Activated T-cell treated with anti-CD3 and anti-CD28 coated beads, Interleukin-2, amount 50 U/mL, for 48 hours (primary cell): ENCODE data around the gene C12orf43.

Experiments used
- DNase-seq, 2 experiments: peaks; one replicate each; pipeline ENCODE4 v3.0.0-alpha.2; 2020

C12orf43 gene

DNA sequence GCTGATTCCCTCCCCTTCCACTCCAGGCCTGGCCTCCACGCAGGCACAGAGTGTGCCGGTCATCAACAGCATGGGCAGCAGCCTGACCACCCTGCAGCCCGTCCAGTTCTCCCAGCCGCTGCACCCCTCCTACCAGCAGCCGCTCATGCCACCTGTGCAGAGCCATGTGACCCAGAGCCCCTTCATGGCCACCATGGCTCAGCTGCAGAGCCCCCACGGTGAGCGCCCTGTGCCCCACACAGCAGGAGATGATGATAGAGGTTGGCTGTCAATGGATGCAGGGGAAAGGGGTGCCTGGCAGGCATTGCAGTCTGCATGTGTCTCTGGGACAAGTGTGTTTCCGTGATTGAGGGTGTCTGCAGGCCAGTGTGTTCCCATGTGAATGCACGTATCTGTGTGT, 18.8 kb downstream of the C12orf43 start:
- DNase-seq = no peak

DNA sequence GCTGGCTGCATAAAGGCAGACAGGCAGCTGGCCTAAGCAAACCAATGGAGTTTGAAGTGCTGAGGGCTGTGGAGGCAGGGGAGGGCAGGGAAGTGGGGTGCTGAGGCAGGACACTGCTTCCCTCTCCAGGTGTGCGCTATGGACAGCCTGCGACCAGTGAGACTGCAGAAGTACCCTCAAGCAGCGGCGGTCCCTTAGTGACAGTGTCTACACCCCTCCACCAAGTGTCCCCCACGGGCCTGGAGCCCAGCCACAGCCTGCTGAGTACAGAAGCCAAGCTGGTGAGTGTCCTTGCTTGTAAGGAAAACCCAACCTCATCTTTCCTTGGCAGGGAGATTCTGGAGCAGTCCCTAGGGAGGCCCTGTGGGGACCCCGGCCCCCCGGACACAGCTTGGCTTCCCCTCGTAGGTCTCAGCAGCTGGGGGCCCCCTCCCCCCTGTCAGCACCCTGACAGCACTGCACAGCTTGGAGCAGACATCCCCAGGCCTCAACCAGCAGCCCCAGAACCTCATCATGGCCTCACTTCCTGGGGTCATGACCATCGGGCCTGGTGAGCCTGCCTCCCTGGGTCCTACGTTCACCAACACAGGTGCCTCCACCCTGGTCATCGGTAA, 20.0 kb downstream of the C12orf43 start:
- DNase-seq = no peak

DNA sequence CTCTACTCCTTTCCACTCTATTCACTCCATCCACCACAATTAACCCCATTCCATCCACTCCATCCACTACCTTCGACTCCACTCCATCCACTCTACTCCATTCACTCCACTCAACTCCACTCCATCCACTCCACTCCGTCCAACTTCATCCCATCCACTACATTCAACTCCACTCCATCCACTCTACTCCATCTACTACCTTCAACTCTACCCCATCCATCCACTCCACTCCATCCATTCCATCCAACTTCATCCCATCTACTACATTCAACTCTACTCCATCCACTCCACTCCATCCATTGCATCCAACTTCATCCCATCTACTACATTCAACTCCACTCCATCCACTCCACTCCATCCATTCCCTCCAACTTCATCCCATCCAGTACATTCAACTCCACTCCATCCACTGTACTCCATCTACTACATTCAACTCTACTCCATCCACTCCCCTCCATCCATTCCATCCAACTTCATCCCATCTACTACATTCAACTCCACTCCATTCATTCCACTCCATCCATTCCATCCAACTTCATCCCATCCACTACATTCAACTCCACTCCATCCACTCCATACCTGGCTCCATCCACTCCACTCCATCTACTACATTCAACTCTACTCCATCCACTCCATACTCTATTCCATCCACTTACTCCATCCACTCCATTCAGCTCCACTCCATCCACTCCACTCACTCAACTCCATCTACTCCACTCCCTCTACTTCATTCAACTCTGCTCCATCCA, 21.5 kb downstream of the C12orf43 start:
- DNase-seq = no peak

DNA sequence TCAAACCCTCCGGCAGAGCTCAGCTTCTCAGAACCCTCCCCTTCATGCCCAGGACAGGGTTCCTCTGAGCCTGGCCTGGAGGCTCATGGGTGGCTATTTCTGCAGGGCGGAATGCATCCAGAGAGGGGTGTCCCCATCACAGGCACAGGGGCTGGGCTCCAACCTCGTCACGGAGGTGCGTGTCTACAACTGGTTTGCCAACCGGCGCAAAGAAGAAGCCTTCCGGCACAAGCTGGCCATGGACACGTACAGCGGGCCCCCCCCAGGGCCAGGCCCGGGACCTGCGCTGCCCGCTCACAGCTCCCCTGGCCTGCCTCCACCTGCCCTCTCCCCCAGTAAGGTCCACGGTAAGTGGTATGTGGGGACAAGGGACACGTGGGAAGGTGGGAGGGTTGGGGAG, 22.2 kb downstream of the C12orf43 start:
- no peak for DNase-seq

DNA sequence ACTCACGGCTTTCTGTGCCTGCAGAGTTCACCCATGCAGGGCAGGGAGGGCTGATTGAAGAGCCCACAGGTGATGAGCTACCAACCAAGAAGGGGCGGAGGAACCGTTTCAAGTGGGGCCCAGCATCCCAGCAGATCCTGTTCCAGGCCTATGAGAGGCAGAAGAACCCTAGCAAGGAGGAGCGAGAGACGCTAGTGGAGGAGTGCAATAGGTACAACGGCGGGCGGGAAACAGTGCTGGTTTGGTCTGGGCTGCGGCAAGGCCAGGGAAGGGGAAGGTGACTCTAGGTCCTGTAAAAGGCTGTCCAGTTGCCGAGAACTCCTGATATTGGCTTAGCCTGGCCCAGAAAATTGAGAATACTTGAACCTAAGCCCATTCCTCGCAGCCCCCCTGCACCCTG, 22.8 kb downstream of the C12orf43 start:
- DNase-seq = no peak

DNA sequence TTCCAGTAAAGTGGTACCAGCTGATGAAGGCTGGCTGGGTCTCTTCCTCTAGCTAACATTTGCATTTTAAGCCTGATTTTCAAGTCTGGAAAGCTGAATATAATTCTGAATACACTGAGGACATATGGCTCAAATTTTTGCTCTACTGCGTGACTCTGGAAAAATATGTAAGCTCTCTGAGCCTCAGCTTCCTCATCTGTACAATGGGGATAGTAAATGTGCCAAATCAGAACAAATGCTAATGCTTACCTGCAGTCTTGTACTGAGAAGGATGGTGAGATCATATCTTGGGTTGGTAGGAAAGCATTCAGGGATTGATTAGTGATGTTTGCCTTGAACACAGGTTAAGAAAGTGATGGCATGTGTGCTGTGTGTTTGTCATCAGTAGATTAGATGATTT, 23.3 kb downstream of the C12orf43 start:
- DNase-seq = no peak

DNA sequence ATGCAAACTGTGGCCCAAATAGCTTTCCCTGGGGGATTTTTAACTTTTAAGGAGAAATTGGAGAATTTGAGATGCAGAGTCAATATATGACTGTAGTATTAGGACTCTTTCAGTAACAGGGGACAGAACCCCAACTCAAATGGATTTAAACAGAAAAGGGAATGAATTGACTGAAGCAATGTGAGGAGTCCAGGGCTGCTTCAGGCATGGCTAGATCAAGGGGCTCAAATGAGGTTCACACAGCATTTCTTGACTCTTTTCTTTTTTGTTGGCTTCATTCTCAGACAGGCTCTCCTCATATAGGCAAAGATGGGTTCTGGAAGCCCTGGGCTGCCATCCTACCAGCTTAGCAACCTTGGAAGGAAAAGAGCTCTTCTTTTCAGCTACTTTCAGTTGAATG, 24.3 kb downstream of the C12orf43 start:
- no peak for DNase-seq

DNA sequence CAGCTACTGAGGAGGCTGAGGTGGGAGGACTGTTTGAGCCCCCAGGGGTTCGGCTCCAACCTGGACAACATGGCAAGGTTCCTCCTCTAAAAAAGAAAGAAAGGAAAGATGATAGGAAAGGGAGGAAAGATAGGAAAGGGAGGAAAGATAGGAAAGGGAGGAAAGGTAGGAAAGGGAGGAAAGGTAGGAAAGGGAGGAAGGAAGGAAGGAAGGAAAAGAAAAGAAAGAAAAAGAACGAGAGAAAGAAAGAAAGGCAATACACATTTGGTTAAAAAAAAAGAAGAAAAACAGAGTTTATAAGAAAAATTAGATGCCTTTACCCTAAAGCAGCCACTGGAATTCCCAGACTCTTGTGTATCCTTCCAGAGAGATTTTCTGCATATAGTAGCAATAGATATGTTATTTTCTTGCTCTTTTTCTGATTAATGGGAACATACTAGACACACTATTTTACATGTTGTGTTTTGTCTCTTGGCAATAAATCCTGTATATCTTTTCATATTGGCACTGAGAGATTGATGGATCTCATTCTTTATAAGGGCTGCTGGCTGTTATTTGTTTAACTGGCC, 25.7 kb downstream of the C12orf43 start:
- DNase-seq = no peak

DNA sequence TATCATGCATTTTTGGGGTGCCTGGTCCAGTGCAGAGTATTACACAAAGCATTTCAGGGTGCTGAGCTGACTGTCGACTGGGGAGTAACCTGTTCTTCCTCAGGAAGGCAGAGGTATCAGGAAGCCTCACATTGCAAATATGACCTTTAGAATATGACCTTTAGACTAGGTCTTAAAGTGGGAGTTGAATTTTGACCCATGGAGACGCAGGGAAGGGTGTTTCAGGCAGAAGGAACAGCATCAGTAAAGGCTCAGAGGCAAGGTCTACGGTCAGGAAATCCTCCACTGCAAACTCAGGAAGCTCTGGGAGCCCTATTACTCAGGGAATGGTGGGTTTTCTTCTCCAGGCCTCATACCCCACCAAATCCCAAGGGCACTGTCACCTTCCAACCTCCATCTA, 26.6 kb downstream of the C12orf43 start:
- no peak for DNase-seq

DNA sequence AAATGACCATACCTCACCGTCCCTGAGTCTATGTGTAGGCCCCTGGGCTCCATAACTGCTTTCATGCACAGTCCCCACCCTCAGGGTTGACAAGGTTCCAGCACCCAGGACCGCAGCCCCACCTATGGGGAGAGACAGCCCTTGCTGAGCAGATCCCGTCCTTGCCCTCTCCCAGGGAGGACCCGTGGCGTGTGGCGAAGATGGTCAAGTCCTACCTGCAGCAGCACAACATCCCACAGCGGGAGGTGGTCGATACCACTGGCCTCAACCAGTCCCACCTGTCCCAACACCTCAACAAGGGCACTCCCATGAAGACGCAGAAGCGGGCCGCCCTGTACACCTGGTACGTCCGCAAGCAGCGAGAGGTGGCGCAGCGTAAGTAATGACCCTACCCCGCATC, 27.6 kb downstream of the C12orf43 start:
- no peak for DNase-seq

DNA sequence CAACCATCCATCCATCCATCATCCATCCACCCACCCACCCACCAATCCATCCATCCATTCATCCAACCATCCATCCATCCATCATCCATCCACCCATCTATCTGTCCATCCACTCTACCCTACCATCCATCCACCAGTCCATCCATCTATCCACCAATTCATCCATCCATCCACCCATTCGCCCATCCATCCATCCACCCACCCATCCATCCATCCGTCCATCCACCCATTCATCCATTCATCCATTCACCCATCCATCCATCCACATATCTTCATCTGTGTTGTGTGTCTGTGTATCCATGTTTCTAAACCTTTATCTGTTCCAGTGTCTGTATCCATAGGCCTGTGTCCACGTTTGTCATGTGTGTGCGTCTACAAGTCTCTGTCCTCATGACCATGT, 28.1 kb downstream of the C12orf43 start:
- no peak for DNase-seq

DNA sequence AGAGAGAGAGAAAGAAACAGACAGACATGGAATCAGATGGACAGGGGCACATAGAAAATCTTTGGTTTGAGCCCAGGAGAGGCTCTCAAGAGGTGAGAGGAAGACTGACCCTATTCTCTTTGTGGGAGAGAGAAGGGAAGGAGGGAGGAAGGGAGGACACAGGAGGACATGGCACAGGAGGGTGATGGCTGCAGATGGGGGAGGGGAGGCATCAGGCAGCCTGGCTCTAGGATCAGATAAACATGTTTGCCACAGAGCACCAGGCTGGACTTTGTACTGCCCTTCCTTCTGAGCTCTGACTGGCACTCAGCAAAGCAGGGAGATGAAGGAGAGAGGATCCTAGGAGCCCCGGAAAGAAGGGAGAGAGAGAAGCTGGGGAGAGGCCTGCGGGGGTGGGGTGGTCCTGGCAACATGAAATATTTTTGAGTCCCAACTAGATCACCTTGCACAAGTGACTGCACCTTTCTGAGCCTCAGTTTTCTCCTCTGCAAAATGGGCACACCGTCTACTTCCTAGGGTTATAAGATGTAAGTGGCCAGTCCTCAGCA, 31.9 kb downstream of the C12orf43 start:
- DNase-seq = no peak

DNA sequence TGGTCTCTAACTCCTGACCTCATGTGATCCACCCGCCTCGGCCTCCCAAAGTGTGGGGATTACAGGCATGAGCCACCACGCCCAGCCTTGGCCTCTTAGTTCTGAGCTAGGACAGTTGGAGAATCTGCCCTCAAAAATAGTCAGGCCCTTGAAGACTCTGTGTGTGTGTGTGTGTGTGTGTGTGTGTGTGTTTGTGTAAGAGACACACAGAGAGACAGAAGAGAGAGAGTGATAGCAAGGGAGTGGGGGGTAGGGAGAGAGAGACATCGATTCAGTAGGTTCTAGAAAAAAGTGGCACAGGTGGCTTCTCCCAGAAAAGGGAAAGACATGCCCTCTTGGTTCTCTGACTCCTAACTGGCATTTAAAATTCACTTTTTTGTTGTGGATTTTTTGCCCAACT, 32.5 kb downstream of the C12orf43 start:
- DNase-seq = no peak

DNA sequence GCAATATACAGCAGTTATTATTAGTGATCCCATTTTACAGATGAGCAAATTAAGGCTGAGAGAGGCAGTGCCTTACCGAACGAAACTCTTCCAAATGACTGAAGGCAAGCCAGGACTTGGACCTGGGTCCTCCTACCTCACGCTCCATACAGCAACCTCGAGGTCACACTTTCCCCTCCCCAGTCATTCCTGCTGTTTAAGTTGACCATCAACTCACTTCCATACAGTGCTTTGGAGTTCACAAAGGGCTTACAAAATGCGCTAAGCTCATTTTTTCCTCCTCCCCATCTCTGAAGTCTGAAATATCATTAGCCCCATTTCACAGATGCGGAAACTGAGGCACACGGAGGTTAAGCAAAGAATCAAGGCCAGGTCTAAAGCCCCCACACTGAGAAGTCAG, 33.6 kb downstream of the C12orf43 start:
- no peak for DNase-seq

DNA sequence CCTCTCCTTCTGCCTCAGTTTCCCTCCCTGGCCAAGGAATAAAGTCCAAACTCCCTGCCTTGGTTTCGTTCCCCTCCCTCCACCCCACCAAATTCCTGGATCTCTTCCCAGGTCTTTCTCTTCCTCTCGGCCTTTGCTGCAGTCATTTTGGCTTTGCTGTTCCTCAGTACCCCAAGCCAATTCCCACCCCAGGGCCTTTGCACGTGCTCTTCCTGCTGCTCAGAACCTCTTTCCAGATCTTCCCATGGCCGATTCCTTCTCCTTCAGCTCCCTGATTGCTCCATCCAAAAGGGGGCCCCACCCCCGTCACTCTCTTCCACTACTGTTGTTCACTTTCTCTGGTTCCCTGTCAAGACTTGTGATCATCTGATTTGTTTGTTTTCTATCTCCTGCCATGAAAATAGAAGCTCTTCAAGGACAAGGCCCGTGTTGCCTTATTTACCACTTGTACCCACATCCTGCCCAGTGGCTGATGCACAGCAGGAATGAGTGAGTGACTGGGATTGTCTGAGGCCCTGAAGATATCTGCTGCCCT, 34.8 kb downstream of the C12orf43 start:
- no peak for DNase-seq

DNA sequence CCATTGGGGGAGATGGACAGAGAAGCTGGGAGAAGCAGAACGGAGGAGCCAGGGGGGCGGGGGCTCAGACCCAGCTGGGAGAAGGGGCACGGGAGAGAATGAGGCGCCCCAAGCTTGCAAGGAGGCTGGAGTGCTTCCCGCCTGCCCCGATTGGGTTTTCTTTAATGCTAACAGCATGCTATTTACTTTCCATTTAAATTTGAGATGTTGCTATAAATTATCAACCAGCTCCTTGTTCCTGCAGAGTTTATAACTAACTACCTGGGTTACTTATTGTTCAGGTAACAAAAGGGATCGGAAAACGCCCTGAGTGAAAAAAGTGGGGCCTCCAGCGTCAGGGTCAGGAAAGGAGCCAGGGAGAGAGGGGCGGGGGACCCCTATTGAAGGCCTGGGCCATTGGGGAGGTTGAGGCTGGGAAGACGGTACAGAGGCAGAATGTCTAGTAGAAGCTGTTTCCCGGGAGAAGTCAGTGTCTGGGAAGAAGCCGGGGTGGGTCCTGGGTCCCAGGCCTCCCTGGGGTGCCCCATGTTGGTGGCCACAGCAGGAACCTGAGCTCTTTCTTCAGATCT, 35.4 kb downstream of the C12orf43 start:
- no peak for DNase-seq

DNA sequence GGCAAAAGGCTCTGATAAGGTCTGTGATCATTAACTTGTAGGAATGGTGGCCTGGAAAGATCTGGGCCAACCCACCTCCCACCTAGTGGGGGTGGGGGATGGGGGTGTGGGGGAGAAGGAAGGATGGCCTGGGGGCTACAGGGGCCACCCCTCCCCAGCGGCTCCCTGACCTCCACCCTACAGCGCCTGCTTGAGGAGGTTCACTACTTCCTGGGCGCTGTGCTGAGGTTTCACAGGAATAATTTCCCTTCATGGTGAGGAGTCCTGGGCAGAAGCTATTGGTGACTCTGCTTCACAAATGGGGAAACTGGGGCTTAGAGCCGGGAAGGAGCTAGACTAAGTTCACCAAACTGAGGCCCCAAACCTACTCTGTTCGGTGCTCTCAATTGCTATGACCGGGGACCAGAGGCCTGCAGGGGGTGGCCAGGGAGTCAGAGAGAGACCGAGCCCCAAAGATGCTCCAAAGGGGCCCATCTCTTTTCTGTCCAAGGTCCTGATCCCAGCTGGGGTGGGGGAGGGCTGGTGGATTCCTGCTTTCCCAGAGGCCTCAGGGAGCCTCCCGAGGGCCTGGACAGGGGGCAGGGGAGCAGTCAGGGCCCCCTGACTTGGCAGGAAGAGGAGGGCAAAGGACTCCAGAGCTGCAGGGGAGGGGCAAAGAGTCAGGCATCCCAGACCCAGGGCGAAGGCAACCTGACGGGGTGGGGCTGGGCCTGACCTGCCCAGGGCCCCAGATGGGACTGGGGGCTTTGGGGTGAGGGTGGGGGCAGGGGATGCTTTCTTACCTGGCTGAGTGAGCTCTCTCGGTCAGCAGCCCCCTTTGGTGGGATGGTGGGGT, 36.2 kb downstream of the C12orf43 start:
- no peak for DNase-seq

DNA sequence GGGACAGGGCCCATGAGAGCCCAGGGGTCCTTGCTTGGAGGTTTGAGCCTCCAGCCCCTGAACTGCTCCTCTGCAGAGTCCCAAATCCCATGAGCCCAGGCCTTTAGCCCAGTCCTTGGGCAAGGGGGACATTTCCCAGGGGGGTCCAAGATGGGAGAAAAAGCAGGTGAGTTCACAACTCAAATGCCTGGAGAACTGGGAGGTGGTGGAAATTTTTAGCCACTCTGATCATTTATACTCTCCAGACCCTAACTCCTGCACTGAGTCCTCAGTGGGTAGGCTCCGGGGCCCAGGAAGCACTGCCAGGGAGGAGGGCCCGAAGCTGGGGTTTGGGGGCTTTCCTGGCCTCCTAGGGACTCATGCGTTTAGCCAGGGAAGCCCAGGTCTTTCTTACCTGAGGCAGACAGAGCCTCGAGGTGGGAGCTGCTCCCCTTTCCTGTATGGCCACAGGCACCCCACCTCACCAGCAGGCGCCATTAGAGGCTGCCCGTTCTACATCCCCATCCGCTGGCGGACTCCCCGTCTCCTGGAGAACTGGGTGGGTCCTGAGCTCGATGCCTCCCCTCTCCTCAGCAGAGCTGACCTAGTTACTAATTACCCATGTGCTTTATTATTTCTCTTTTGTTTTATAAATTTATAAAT, 36.9 kb downstream of the C12orf43 start:
- DNase-seq = no peak

DNA sequence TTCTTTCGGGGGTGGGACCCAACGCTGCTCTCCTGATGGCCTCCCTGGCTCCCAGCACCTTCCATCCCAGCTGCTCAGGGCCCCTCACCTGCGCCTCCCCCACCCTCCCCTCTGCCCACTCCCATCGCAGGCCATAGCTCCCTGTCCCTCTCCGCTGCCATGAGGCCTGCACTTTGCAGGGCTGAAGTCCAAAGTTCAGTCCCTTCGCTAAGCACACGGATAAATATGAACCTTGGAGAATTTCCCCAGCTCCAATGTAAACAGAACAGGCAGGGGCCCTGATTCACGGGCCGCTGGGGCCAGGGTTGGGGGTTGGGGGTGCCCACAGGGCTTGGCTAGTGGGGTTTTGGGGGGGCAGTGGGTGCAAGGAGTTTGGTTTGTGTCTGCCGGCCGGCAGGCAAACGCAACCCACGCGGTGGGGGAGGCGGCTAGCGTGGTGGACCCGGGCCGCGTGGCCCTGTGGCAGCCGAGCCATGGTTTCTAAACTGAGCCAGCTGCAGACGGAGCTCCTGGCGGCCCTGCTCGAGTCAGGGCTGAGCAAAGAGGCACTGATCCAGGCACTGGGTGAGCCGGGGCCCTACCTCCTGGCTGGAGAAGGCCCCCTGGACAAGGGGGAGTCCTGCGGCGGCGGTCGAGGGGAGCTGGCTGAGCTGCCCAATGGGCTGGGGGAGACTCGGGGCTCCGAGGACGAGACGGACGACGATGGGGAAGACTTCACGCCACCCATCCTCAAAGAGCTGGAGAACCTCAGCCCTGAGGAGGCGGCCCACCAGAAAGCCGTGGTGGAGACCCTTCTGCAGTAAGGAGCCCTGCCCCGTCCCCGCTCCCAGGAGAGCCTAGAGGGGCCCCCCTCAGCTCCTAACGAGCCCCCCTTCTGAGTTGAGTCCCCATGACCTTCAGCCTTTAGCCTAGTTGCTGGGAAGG, 37.7 kb downstream of the C12orf43 start, which contains the start of gene HNF1A:
Gene HNF1A (plus strand): TSS at position 248 of the 924 bp plus-strand sequence. CDS start 226 bp downstream, at position 474.
- no peak for DNase-seq

DNA sequence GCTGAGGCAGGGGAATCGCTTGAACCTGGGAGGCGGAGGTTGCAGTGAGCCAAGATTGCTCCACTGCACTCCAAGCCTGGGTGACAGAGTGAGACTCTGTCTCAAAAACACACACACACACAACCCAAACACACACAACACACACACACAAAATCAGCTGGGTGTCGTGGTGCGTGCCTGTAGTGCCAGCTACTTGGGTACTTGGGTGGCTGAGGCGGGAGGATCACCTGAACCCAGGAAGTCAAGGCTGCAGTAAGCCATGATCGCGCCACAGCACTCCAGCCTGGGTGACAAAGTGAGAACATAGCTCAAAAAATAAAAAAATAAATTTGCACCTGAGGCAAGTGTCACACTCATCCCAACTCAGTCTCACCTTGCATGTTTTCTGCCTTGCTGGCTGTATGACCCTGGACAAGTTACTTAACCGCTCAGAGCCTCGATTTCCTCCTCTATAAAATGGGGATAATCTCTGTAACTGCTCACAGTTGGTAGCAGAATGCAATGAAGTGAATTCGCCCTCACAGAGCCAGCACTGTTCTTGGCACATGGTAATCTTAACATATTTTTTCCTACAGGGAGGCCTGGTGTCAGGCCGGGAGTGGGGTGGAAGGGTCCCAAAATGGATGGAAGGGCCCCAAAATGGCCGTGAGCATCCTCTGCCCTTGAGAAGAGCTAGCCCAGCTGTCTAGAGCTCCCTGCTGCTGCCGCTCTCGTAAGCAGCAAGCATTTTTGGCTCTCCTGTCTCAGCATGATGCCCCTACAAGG, 38.6 kb downstream of the C12orf43 start:
- no peak for DNase-seq
